H9 (cell line): ENCODE measurements around the gene B3GALT5. TPM values are rescaled to one million over a fixed set of nuclear protein-coding genes. Genes with fewer than 3 reads are reported as not detected.

Experiments used
- DNase-seq: peaks from one replicate; pipeline ENCODE4 v3.0.0-alpha.2; 2017
- H2AFZ ChIP-seq: one replicate; pipeline ENCODE4 v1.6.1; 2013; ENCODE audit warnings: mild to moderate bottlenecking, low read length, control low read depth, moderate library complexity
- H2AK5ac ChIP-seq: 2 replicates; pipeline ENCODE4 v1.6.1; 2013; ENCODE audit warnings: low read length, control low read depth, mixed read lengths; ENCODE audit not compliant: insufficient read length
- H2BK120ac ChIP-seq: one replicate; pipeline ENCODE4 v1.6.1; 2013; ENCODE audit warnings: low read depth, mild to moderate bottlenecking, low read length, control low read depth, inconsistent platforms; ENCODE audit not compliant: poor library complexity, severe bottlenecking
- H2BK12ac ChIP-seq: 2 replicates; pipeline ENCODE4 v1.6.1; 2013; ENCODE audit warnings: low read length, control low read depth, mixed read lengths, low read depth; ENCODE audit not compliant: insufficient read length
- H2BK15ac ChIP-seq: 2 replicates; pipeline ENCODE4 v1.6.1; 2013; ENCODE audit warnings: low read depth, low read length, control low read depth
- H2BK20ac ChIP-seq: one replicate; pipeline ENCODE4 v1.6.1; 2013; ENCODE audit warnings: low read depth, mild to moderate bottlenecking, low read length, control low read depth, inconsistent platforms; ENCODE audit not compliant: poor library complexity, severe bottlenecking
- H2BK5ac ChIP-seq: 2 replicates; pipeline ENCODE4 v1.6.1; 2013; ENCODE audit warnings: low read length, control low read depth, mixed read lengths; ENCODE audit not compliant: insufficient read length
- H3K14ac ChIP-seq: 2 replicates; pipeline ENCODE4 v1.6.1; 2013; ENCODE audit warnings: low read length, control low read depth; ENCODE audit not compliant: insufficient read depth
- H3K18ac ChIP-seq: 2 replicates; pipeline ENCODE4 v1.6.1; 2013; ENCODE audit warnings: low read depth, mild to moderate bottlenecking, mixed read lengths, low read length, control low read depth; ENCODE audit not compliant: insufficient read length
- H3K23ac ChIP-seq: 2 replicates; pipeline ENCODE4 v1.6.1; 2013; ENCODE audit warnings: low read length, control low read depth, mixed read lengths, low read depth; ENCODE audit not compliant: insufficient read length
- H3K23me2 ChIP-seq: 2 replicates; pipeline ENCODE4 v1.6.1; 2013; ENCODE audit warnings: low read depth, mild to moderate bottlenecking, mixed read lengths, low read length, control low read depth; ENCODE audit not compliant: insufficient read length, poor library complexity, severe bottlenecking
- H3K27ac ChIP-seq: 2 replicates; pipeline ENCODE4 v1.5.1; 2013; ENCODE audit warnings: low read length, control low read depth, mixed read lengths, low read depth; ENCODE audit not compliant: insufficient read length
- H3K27me3 ChIP-seq: 2 replicates; pipeline ENCODE4 v1.6.1; 2013; ENCODE audit warnings: low read length, control low read depth, inconsistent platforms; ENCODE audit not compliant: insufficient read depth
- H3K4ac ChIP-seq: 2 replicates; pipeline ENCODE4 v1.6.1; 2013; ENCODE audit warnings: low read depth, mild to moderate bottlenecking, control low read depth, inconsistent platforms, low read length, moderate library complexity
- H3K4me1 ChIP-seq: 2 replicates; pipeline ENCODE4 v1.6.1; 2013; ENCODE audit warnings: low read length, control low read depth, inconsistent platforms; ENCODE audit not compliant: insufficient read depth
- H3K4me2 ChIP-seq: 2 replicates; pipeline ENCODE4 v1.6.1; 2013; ENCODE audit warnings: low read length, control low read depth, mixed read lengths; ENCODE audit not compliant: insufficient read length, insufficient read depth
- H3K56ac ChIP-seq: 2 replicates; pipeline ENCODE4 v1.6.1; 2013; ENCODE audit warnings: low read depth, mild to moderate bottlenecking, mixed read lengths, low read length, control low read depth; ENCODE audit not compliant: insufficient read length
- H3K79me1 ChIP-seq: 2 replicates; pipeline ENCODE4 v1.6.1; 2013; ENCODE audit warnings: low read depth, mild to moderate bottlenecking, moderate library complexity, low read length, control low read depth, inconsistent platforms; ENCODE audit not compliant: insufficient read depth, poor library complexity, severe bottlenecking
- H3K79me2 ChIP-seq: 2 replicates; pipeline ENCODE4 v1.6.1; 2013; ENCODE audit warnings: low read length, control low read depth, inconsistent platforms; ENCODE audit not compliant: insufficient read depth
- H3K9ac ChIP-seq: 2 replicates; pipeline ENCODE4 v1.6.1; 2013; ENCODE audit warnings: low read length, control low read depth, mixed read lengths; ENCODE audit not compliant: insufficient read length; ENCODE audit errors: extremely low read depth
- H3K9me3 ChIP-seq: one replicate; pipeline ENCODE4 v1.6.1; 2013; ENCODE audit warnings: low read depth, low read length, inconsistent platforms; ENCODE audit not compliant: control insufficient read depth
- H3T11ph ChIP-seq: one replicate; pipeline ENCODE4 v1.6.1; 2013; ENCODE audit warnings: mild to moderate bottlenecking, low read length, control low read depth, inconsistent platforms
- H4K20me1 ChIP-seq: one replicate; pipeline ENCODE4 v1.6.1; 2013; ENCODE audit not compliant: control insufficient read depth, insufficient read length, insufficient read depth
- H4K5ac ChIP-seq: 2 replicates; pipeline ENCODE4 v1.6.1; 2013; ENCODE audit warnings: low read depth, mild to moderate bottlenecking, mixed read lengths, low read length, control low read depth; ENCODE audit not compliant: insufficient read length
- H4K8ac ChIP-seq: replicated peaks from 2 replicates; pipeline ENCODE4 v1.6.1; 2013; ENCODE audit warnings: low read length, control low read depth, mixed read lengths, low read depth; ENCODE audit not compliant: insufficient read length
- H4K91ac ChIP-seq: 2 replicates; pipeline ENCODE4 v1.6.1; 2013; ENCODE audit warnings: low read depth, mild to moderate bottlenecking, moderate library complexity, mixed read lengths, low read length, control low read depth; ENCODE audit not compliant: insufficient read length
- H3K27ac Mint-ChIP-seq, 3 experiments: 2 replicates in 2 of 3; 3 replicates in 1 of 3; pipeline ENCODE4 v1.8.0; 2020 to 2021; ENCODE audit warnings: mixed read lengths in 3 of 3, mild to moderate bottlenecking in 1 of 3, moderate library complexity in 1 of 3
- H3K27me3 Mint-ChIP-seq: 2 replicates; pipeline ENCODE4 v1.8.0; 2021; ENCODE audit warnings: low read depth, mild to moderate bottlenecking, moderate library complexity, mixed read lengths
- H3K36me3 Mint-ChIP-seq, 3 experiments: 2 replicates in 2 of 3; 3 replicates in 1 of 3; pipeline ENCODE4 v1.8.0; 2020 to 2021; ENCODE audit warnings: low read depth in 3 of 3, mixed read lengths in 3 of 3; ENCODE audit not compliant: insufficient read depth in 1 of 3
- H3K4me1 Mint-ChIP-seq, 2 experiments: 2 replicates each; pipeline ENCODE4 v1.8.0; 2020; ENCODE audit warnings: mixed read lengths in 2 of 2
- H3K4me3 Mint-ChIP-seq, 2 experiments: 2 replicates in 1 of 2; 3 replicates in 1 of 2; pipeline ENCODE4 v1.8.0; 2020 to 2021; ENCODE audit warnings: mild to moderate bottlenecking in 2 of 2, mixed read lengths in 2 of 2, moderate library complexity in 1 of 2
- H3K9me3 Mint-ChIP-seq, 2 experiments: 2 replicates in 1 of 2; 3 replicates in 1 of 2; pipeline ENCODE4 v1.8.0; 2020; ENCODE audit warnings: mild to moderate bottlenecking in 2 of 2, mixed read lengths in 2 of 2, moderate library complexity in 1 of 2
- CTCF ChIP-seq: fragments of 200-600 bp; sonication (generic); conservative IDR thresholded peaks from 3 replicates; pipeline ENCODE4 v1.8.0; 2021; ENCODE audit warnings: antibody characterized with exemption, mild to moderate bottlenecking
- WGBS: extraction: QIAGEN DNeasy Blood & Tissue Kit; methylation state at CpG from one replicate; pipeline ENCODE4 v1.1.7; 2013; ENCODE audit warnings: missing lambda C conversion rate, low lambda C conversion rate, mixed read lengths; ENCODE audit not compliant: insufficient read length; ENCODE audit errors: extremely low coverage; 5-methylcytosine and 5-hydroxymethylcytosine counted together
- total RNA-seq: library from RNA; stranded (reverse); gene quantifications from 2 replicates; pipeline ENCODE4 v1.2.1, GENCODE V29; 2021

Gene B3GALT5
- total RNA-seq, 1 experiment from 2014 or later: 24.7 TPM

GRCh38 chr21:39576518-39577128, 36.1 kb upstream of the B3GALT5 start:
- Histone ChIP-seq H2AFZ (no peak overlapping the region), H2BK12ac (no peak overlapping the region), H2BK15ac (no peak overlapping the region), H3T11ph (no peak overlapping the region), H3K4ac (no peak overlapping the region), H4K5ac (no peak overlapping the region), H3K9ac (no peak overlapping the region), H3K9me3 (no peaks in the 10 kb centered on the region), H3K23me2 (no peaks in the 10 kb centered on the region), H2BK20ac (no peak overlapping the region), H3K56ac (no peak overlapping the region), H3K79me2 (no peaks in the 10 kb centered on the region), H4K8ac (no peak overlapping the region), H3K4me2 (no peak overlapping the region), H3K14ac (no peak overlapping the region), H3K18ac (no peak overlapping the region), H2AK5ac (no peak overlapping the region), H2BK5ac (no peak overlapping the region), H4K91ac (no peak overlapping the region), H3K4me1 (peaks cover 4% of the 10 kb centered on the region; the same call in 1 of the 2 replicates), H3K27me3 (no peaks in the 10 kb centered on the region), H3K27ac (no peak overlapping the region), H2BK120ac (no peak overlapping the region), H3K23ac (no peak overlapping the region), H4K20me1 (no peaks in the 10 kb centered on the region), H3K79me1 (no peaks in the 10 kb centered on the region)
- no peak for DNase-seq
- no peak overlapping the region for H3K27ac Mint-ChIP-seq
- WGBS: no CpG with 5 or more reads among the region's 3 CpGs
- TF ChIP-seq CTCF: no peak
- peaks cover 0 to 5% of the 10 kb centered on the region in 2 experiments; a peak in 3 of 5 replicates for H3K9me3 Mint-ChIP-seq
- no peak overlapping the region for H3K4me3 Mint-ChIP-seq
- H3K36me3 Mint-ChIP-seq: peaks cover 0 to 12% (median 4%) of the 10 kb centered on the region in 3 experiments; a peak in 4 of 7 replicates
- H3K27me3 Mint-ChIP-seq: no peaks in the 10 kb centered on the region
- peaks cover 14 to 29% of the 10 kb centered on the region in 2 experiments for H3K4me1 Mint-ChIP-seq
